Type B pancreatic cell (in vitro differentiated cells): ENCODE measurements around the gene WDTC1. TPM values are rescaled to one million over a fixed set of nuclear protein-coding genes. Genes with fewer than 3 reads are reported as not detected.

Experiments
- DNase-seq: peaks from one replicate; pipeline ENCODE4 v3.0.0; 2021; ENCODE audit warnings: mixed read lengths; ENCODE audit not compliant: unreplicated experiment; ENCODE audit errors: extremely low spot score
- H3K27ac Mint-ChIP-seq: 2 replicates; pipeline ENCODE4 v1.8.0; 2021; ENCODE audit warnings: mild to moderate bottlenecking, mixed read lengths
- H3K27me3 Mint-ChIP-seq: 2 replicates; pipeline ENCODE4 v1.8.0; 2021; ENCODE audit warnings: mixed read lengths
- H3K36me3 Mint-ChIP-seq: 2 replicates; pipeline ENCODE4 v1.8.0; 2021; ENCODE audit warnings: mixed read lengths
- H3K4me1 Mint-ChIP-seq: one replicate; pipeline ENCODE4 v1.8.0; 2021; ENCODE audit warnings: mixed read lengths; ENCODE audit not compliant: unreplicated experiment
- H3K4me3 Mint-ChIP-seq: 2 replicates; pipeline ENCODE4 v1.8.0; 2021; ENCODE audit warnings: mild to moderate bottlenecking, mixed read lengths
- H3K9me3 Mint-ChIP-seq: 2 replicates; pipeline ENCODE4 v1.8.0; 2021; ENCODE audit warnings: mixed read lengths
- CTCF ChIP-seq: fragments of 200-600 bp; sonication (generic); conservative IDR thresholded peaks from 2 replicates; pipeline ENCODE4 v1.5.0; 2021; ENCODE audit warnings: antibody characterized with exemption, mild to moderate bottlenecking
- total RNA-seq: library from RNA; stranded (reverse); gene quantifications from 2 replicates; pipeline ENCODE4 v1.2.1, GENCODE V29; 2021; ENCODE audit warnings: low replicate concordance

Gene WDTC1
- total RNA-seq, 1 donor from 2014 or later = 33.7 TPM

GRCh38 chr1:27336756-27337155 is 102.3 kb downstream of the WDTC1 start:
- DNase-seq = no peak
- TF ChIP-seq CTCF = no peak
- H3K9me3 Mint-ChIP-seq = no peaks in the 10 kb centered on the region

GRCh38 chr1:27338751-27339150 is 104.3 kb downstream of the WDTC1 start:
- peaks cover 29% of the 10 kb centered on the region for H3K4me1 Mint-ChIP-seq
- no peak for DNase-seq

More at GRCh38 chr1:27336756-27337155, 102.3 kb downstream of the WDTC1 start:
- no peak overlapping the region for H3K4me3 Mint-ChIP-seq
- no peaks in the 10 kb centered on the region for H3K27me3 Mint-ChIP-seq
- H3K36me3 Mint-ChIP-seq = peaks cover 13% of the 10 kb centered on the region
- H3K4me1 Mint-ChIP-seq = peaks cover 18% of the 10 kb centered on the region
- H3K27ac Mint-ChIP-seq = no peak overlapping the region

GRCh38 chr1:27339213-27339612 is 104.8 kb downstream of the WDTC1 start:
- DNase-seq = no peak
- Mint-ChIP-seq H3K4me1 (peaks cover 30% of the 10 kb centered on the region), H3K36me3 (peaks cover 5% of the 10 kb centered on the region), H3K27me3 (no peaks in the 10 kb centered on the region), H3K9me3 (no peaks in the 10 kb centered on the region), H3K27ac (peak overlapping the region; percentile 56), H3K4me3 (peak overlapping the region; percentile 54)
- TF ChIP-seq CTCF = no peak

More at GRCh38 chr1:27338751-27339150, 104.3 kb downstream of the WDTC1 start:
- H3K9me3 Mint-ChIP-seq = no peaks in the 10 kb centered on the region
- peak overlapping the region; percentile 30 for H3K4me3 Mint-ChIP-seq
- H3K27ac Mint-ChIP-seq = peak overlapping the region; percentile 56
- no peak for TF ChIP-seq CTCF
- no peaks in the 10 kb centered on the region for H3K27me3 Mint-ChIP-seq
- peaks cover 7% of the 10 kb centered on the region for H3K36me3 Mint-ChIP-seq

- Mint-ChIP-seq H3K27me3 (no peaks in the 10 kb centered on the region), H3K4me1 (peaks cover 30% of the 10 kb centered on the region), H3K27ac (peak within 1 kb of the TSS; percentile 89), H3K36me3 (peaks cover 2% of the 10 kb centered on the region), H3K9me3 (no peaks in the 10 kb centered on the region), H3K4me3 (peak within 1 kb of the TSS; percentile 89)
- DNase-seq = no peak
- TF ChIP-seq CTCF = no peak
Observed at GRCh38 chr1:27341525-27342252, 107.3 kb downstream of the WDTC1 start, which contains the start of gene SYTL1. TSS of gene SYTL1 (plus strand) at chr1:27342022. CDS start at chr1:27345335, 3,313 bp downstream.

GRCh38 chr1:27342391-27342777 is 108.0 kb downstream of the WDTC1 start:
- DNase-seq = no peak
- Mint-ChIP-seq H3K4me3 (peak overlapping the region; percentile 89), H3K27ac (peak overlapping the region; percentile 89), H3K36me3 (peaks cover 4% of the 10 kb centered on the region), H3K4me1 (peaks cover 30% of the 10 kb centered on the region), H3K27me3 (no peaks in the 10 kb centered on the region), H3K9me3 (no peaks in the 10 kb centered on the region)
- no peak for TF ChIP-seq CTCF
